Calu3 (cell line): ENCODE data around the gene UGT3A2. TPM values are rescaled to one million over a fixed set of nuclear protein-coding genes. Genes with fewer than 3 reads are reported as not detected.

Experiments
- BruUV-seq: library from RNA; stranded (reverse); fragments of 400-500 nt; replicated peaks from 2 replicates; lab custom pipeline; 2021; lab: Mats Ljungman, UMichigan
- CTCF ChIA-PET: fragments of 300-600 bp; sonication (Branson Sonifier 250); formaldehyde crosslinking; loops from one replicate; lab custom pipeline; 2022; ENCODE audit warnings: antibody characterized with exemption; lab: Charles Lee
- DNase-seq: peaks from one replicate; pipeline ENCODE4 v3.0.0; 2022
- H3K27ac Mint-ChIP-seq: one replicate; pipeline ENCODE4 v1.8.0; 2022; ENCODE audit warnings: mixed read lengths; ENCODE audit not compliant: unreplicated experiment
- H3K27me3 Mint-ChIP-seq: one replicate; pipeline ENCODE4 v1.8.0; 2022; ENCODE audit warnings: mixed read lengths; ENCODE audit not compliant: unreplicated experiment
- H3K36me3 Mint-ChIP-seq: one replicate; pipeline ENCODE4 v1.8.0; 2022; ENCODE audit warnings: mild to moderate bottlenecking, moderate library complexity, mixed read lengths; ENCODE audit not compliant: insufficient read depth, unreplicated experiment
- H3K4me1 Mint-ChIP-seq: one replicate; pipeline ENCODE4 v1.8.0; 2022; ENCODE audit warnings: mild to moderate bottlenecking, low read depth, mixed read lengths; ENCODE audit not compliant: unreplicated experiment
- H3K4me3 Mint-ChIP-seq: one replicate; pipeline ENCODE4 v1.8.0; 2022; ENCODE audit warnings: mild to moderate bottlenecking, low read depth, moderate library complexity, mixed read lengths; ENCODE audit not compliant: unreplicated experiment
- H3K9me3 Mint-ChIP-seq: one replicate; pipeline ENCODE4 v1.8.0; 2022; ENCODE audit warnings: low read depth, mixed read lengths; ENCODE audit not compliant: unreplicated experiment
- intact Hi-C: fragments of 100-400 bp; cut with micrococcal nuclease; formaldehyde crosslinking; loops from one replicate; pipeline ENCODE4 v1.10.0; 2022; ENCODE audit not compliant: unreplicated experiment
- total RNA-seq: library from RNA; stranded (reverse); gene quantifications from 2 replicates; pipeline ENCODE4 v1.2.3, GENCODE V29; 2022
- TF ChIP-seq, protein P1 (sequence below): fragments of 200-600 bp; IDR thresholded peaks from one replicate; pipeline ENCODE4 v1.8.0; 2022; ENCODE audit warnings: antibody characterized with exemption; ENCODE audit not compliant: unreplicated experiment

The UGT3A2 gene
- total RNA-seq, 1 experiment from 2014 or later: not detected

DNA sequence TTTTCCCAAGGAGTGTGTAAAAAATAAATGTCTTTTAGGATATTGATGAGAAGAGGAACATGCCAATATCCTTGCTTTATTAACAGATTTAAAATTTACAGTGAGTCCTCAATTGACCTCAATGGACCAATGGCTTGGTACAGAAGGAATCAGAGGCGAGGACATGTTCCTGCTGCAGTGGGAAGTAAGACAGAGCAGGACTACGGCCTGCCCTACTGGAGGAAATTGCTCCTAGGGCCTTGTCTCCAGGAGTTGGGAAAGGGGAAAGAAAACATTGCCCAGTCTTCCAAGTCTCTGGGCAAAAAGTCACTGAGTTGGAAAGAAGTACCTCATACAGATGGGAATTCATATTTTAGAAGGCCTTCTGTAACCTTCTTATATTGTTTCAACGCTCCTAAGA is 33.1 kb upstream of the UGT3A2 start:
- no peak for DNase-seq

DNA sequence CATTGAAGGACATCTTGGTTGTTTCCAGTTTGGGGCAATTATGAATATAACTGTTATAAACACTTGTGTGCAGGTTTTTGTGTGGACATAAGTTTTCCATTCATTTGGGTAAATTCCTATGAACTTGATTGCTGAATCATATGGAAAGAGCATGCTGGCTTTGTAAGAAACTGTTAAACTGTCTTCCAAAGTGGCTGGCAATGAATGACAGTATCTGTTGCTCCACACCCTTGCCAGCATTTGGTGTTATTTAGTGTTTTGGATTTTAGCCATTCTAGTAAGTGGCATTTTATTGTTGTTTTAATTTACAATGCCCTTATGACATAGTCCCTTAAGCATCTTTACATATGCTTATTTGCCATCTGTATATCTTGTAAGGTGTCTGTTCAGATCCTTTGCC is 29.8 kb upstream of the UGT3A2 start:
- no peaks in the 10 kb centered on the region for H3K36me3 Mint-ChIP-seq
- no peaks in the 10 kb centered on the region for H3K9me3 Mint-ChIP-seq
- H3K4me3 Mint-ChIP-seq: no peak overlapping the region
- no peak overlapping the region for H3K27ac Mint-ChIP-seq
- CTCF ChIA-PET: no interaction called here
- no peak for DNase-seq
- no TSS peak for BruUV-seq
- H3K27me3 Mint-ChIP-seq: no peaks in the 10 kb centered on the region
- no peaks in the 10 kb centered on the region for H3K4me1 Mint-ChIP-seq
- TF ChIP-seq, protein P1, sequence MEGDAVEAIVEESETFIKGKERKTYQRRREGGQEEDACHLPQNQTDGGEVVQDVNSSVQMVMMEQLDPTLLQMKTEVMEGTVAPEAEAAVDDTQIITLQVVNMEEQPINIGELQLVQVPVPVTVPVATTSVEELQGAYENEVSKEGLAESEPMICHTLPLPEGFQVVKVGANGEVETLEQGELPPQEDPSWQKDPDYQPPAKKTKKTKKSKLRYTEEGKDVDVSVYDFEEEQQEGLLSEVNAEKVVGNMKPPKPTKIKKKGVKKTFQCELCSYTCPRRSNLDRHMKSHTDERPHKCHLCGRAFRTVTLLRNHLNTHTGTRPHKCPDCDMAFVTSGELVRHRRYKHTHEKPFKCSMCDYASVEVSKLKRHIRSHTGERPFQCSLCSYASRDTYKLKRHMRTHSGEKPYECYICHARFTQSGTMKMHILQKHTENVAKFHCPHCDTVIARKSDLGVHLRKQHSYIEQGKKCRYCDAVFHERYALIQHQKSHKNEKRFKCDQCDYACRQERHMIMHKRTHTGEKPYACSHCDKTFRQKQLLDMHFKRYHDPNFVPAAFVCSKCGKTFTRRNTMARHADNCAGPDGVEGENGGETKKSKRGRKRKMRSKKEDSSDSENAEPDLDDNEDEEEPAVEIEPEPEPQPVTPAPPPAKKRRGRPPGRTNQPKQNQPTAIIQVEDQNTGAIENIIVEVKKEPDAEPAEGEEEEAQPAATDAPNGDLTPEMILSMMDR: no peak
- intact Hi-C loops: no loop called here

More for the DNA sequence above, 33.1 kb upstream of the UGT3A2 start:
- no peak overlapping the region for H3K4me3 Mint-ChIP-seq
- CTCF ChIA-PET: no interaction called here
- no peak overlapping the region for H3K27ac Mint-ChIP-seq
- H3K27me3 Mint-ChIP-seq: no peaks in the 10 kb centered on the region
- no TSS peak for BruUV-seq
- no peaks in the 10 kb centered on the region for H3K4me1 Mint-ChIP-seq
- H3K36me3 Mint-ChIP-seq: no peaks in the 10 kb centered on the region
- TF ChIP-seq, protein P1: no peak
- no peaks in the 10 kb centered on the region for H3K9me3 Mint-ChIP-seq
- intact Hi-C loops: no loop called here

DNA sequence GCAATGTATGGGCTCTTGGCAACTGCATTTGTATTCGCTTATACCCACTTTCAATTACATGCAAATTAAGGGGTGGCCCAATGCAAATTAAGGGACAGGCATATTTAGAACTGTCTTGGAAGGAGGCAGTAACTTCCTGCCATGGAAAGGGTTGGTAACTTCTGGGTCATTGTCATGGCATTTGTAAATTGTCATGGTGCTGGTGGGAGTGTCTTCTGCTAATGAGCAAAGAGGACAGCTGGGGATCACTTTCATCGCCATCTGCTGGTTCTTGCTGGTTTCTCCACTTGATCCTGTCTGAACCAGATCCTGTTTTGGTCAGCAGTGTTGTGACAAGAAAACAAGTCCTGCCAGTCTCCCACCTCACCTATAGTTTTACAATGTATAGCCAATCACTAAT is 23.3 kb upstream of the UGT3A2 start:
- Mint-ChIP-seq H3K27me3 (peaks cover 22% of the 10 kb centered on the region), H3K4me1 (no peaks in the 10 kb centered on the region), H3K9me3 (no peaks in the 10 kb centered on the region), H3K36me3 (no peaks in the 10 kb centered on the region), H3K27ac (no peak overlapping the region), H3K4me3 (no peak overlapping the region)
- CTCF ChIA-PET: interaction anchor here (1.0 to 2.1 kb wide), 2 partner anchors 11 to 14 kb away, joined by 3 to 11 read pairs; no protein-coding TSS in a partner anchor
- TF ChIP-seq, protein P1: no peak
- BruUV-seq: no TSS peak
- no peak for DNase-seq
- intact Hi-C loops: no loop called here

DNA sequence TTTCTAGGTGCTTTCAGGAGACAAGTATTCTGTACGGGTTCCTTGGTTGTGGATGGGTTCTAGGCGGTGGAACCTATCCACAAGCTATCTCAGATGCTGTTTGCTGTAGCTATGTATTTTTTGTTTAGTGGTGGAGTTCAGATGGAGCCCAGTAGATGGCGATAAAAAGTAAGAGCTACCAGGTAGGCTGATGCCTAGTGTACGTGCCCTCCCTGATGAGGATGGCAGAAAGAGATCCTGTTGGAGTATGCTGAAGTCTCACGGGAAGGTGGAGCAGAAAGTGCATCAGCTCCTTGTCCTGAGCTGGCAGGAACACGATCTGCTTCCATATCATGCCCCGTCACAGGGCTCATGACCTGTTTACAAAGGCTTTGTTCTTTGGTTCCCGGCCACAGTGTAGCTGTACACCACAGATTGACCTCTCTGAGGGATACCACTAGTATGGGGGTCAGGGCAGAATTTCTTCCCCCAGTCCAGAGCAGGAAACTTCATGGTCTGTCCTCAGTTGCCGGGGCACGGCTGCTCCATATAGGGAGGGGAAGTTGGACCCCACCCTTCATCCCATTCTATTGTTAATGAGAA is 12.6 kb upstream of the UGT3A2 start:
- H3K27ac Mint-ChIP-seq: no peak overlapping the region
- no peaks in the 10 kb centered on the region for H3K4me1 Mint-ChIP-seq
- H3K9me3 Mint-ChIP-seq: no peaks in the 10 kb centered on the region
- DNase-seq: peak; percentile 53
- no TSS peak for BruUV-seq
- no peaks in the 10 kb centered on the region for H3K36me3 Mint-ChIP-seq
- TF ChIP-seq, protein P1: peak; percentile 66
- CTCF ChIA-PET: interaction anchor here (0.6 to 1.6 kb wide), 16 partner anchors 9 to 617 kb away, joined by 3 to 11 read pairs (median 4); partner anchors contain the start of genes LMBRD2 and SKP2
- intact Hi-C loops: loop anchor here (2.0 to 10.0 kb wide), 4 partner anchors 73 to 616 kb away; partner anchors contain the start of genes LMBRD2 and SKP2
- H3K27me3 Mint-ChIP-seq: peaks cover 39% of the 10 kb centered on the region
- H3K4me3 Mint-ChIP-seq: no peak overlapping the region
